BE2C (cell line): ENCODE data around the gene CYYR1.

ENCODE experiments used
- DNase-seq: peaks from one replicate; pipeline ENCODE4 v3.0.0-alpha.2; 2020
- H3K27me3 ChIP-seq: fragments of 250-450 bp; sonication (Bioruptor Pico); 2 replicates; pipeline ENCODE4 v1.5.1; 2020; ENCODE audit warnings: mild to moderate bottlenecking
- H3K36me3 ChIP-seq: fragments of 250-450 bp; sonication (Bioruptor Pico); 2 replicates; pipeline ENCODE4 v1.5.1; 2020; ENCODE audit warnings: mild to moderate bottlenecking
- H3K4me1 ChIP-seq: fragments of 250-450 bp; sonication (Bioruptor Pico); 2 replicates; pipeline ENCODE4 v1.5.1; 2020
- H3K4me3 ChIP-seq: 2 replicates; pipeline ENCODE4 v1.5.1; 2011; ENCODE audit warnings: low read depth, low read length
- H3K9me3 ChIP-seq: fragments of 250-450 bp; sonication (Bioruptor Pico); 2 replicates; pipeline ENCODE4 v1.5.1; 2020
- CTCF ChIP-seq: IDR thresholded peaks from 2 replicates; pipeline ENCODE4 v1.5.1; 2012; ENCODE audit warnings: mild to moderate bottlenecking, low read depth, low read length

The CYYR1 gene

GRCh38 chr21:26550326-26550725 lies 22.8 kb downstream of the CYYR1 start:
- no peaks in the 10 kb centered on the region for H3K9me3 ChIP-seq
- no peaks in the 10 kb centered on the region for H3K36me3 ChIP-seq
- H3K4me1 ChIP-seq: peaks cover 27% of the 10 kb centered on the region
- no peak for TF ChIP-seq CTCF
- H3K4me3 ChIP-seq: no peak overlapping the region
- H3K27me3 ChIP-seq: no peaks in the 10 kb centered on the region
- DNase-seq: no peak

- Histone ChIP-seq H3K4me1 (peaks cover 10% of the 10 kb centered on the region), H3K4me3 (no peak overlapping the region), H3K9me3 (no peaks in the 10 kb centered on the region), H3K36me3 (no peaks in the 10 kb centered on the region), H3K27me3 (no peaks in the 10 kb centered on the region)
- TF ChIP-seq CTCF: no peak
- no peak for DNase-seq
Measured at GRCh38 chr21:26546446-26547097, 26.5 kb downstream of the CYYR1 start.

GRCh38 chr21:26544201-26544775 lies 28.8 kb downstream of the CYYR1 start:
- Histone ChIP-seq H3K36me3 (no peaks in the 10 kb centered on the region), H3K9me3 (no peaks in the 10 kb centered on the region), H3K27me3 (no peaks in the 10 kb centered on the region), H3K4me1 (no peaks in the 10 kb centered on the region; the same call in 1 of the 2 replicates), H3K4me3 (no peak overlapping the region)
- DNase-seq: no peak
- TF ChIP-seq CTCF: no peak

GRCh38 chr21:26540651-26541050 lies 32.4 kb downstream of the CYYR1 start:
- no peak for DNase-seq
- peaks cover 2% of the 10 kb centered on the region for H3K4me1 ChIP-seq
- H3K4me3 ChIP-seq: no peak overlapping the region
- TF ChIP-seq CTCF: no peak
- H3K27me3 ChIP-seq: no peaks in the 10 kb centered on the region
- H3K36me3 ChIP-seq: no peaks in the 10 kb centered on the region
- H3K9me3 ChIP-seq: no peaks in the 10 kb centered on the region

GRCh38 chr21:26539566-26539965 lies 33.5 kb downstream of the CYYR1 start:
- Histone ChIP-seq H3K4me3 (no peak overlapping the region), H3K4me1 (peaks cover 2% of the 10 kb centered on the region), H3K36me3 (no peaks in the 10 kb centered on the region), H3K27me3 (no peaks in the 10 kb centered on the region), H3K9me3 (no peaks in the 10 kb centered on the region)
- no peak for TF ChIP-seq CTCF
- DNase-seq: no peak

GRCh38 chr21:26534517-26534916 lies 38.6 kb downstream of the CYYR1 start:
- peaks cover 2% of the 10 kb centered on the region; the same call in 1 of the 2 replicates for H3K4me1 ChIP-seq
- H3K9me3 ChIP-seq: no peaks in the 10 kb centered on the region
- no peak for DNase-seq
- H3K27me3 ChIP-seq: no peaks in the 10 kb centered on the region
- TF ChIP-seq CTCF: no peak
- H3K36me3 ChIP-seq: no peaks in the 10 kb centered on the region
- no peak overlapping the region for H3K4me3 ChIP-seq
